Left renal pelvis (tissue), 4 donors: Measurements from ENCODE around the gene RLN2. TPM values are rescaled to one million over a fixed set of nuclear protein-coding genes. Genes with fewer than 3 reads are reported as not detected.
"Not testable (repeated sequence)": the region's sequence is repeated elsewhere in the genome, so short reads cannot be mapped to it uniquely, and the experiment has no call there.

Source experiments
- DNase-seq, 4 donors: peaks; one replicate each; pipeline ENCODE4 v3.0.0-alpha.2; 2013; ENCODE audit warnings: low read depth in 4 of 4, low spot score in 3 of 4
- polyA plus RNA-seq, 4 donors: library from polyadenylated mRNA; unstranded; fragments of 120-200 nt; gene quantifications; one replicate each; pipeline ENCODE4 v1.2.1, GENCODE V29; 2013; ENCODE audit not compliant: insufficient read length in 4 of 4

The RLN2 gene, protein sequence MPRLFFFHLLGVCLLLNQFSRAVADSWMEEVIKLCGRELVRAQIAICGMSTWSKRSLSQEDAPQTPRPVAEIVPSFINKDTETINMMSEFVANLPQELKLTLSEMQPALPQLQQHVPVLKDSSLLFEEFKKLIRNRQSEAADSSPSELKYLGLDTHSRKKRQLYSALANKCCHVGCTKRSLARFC
- 1 to 10 TPM in 3 of 4 donors, not detected in 1; 2.8 to 4.3 (median 3.2) TPM for polyA plus RNA-seq

- DNase-seq: not testable (repeated sequence)
Observed at GRCh38 chr9:5303840-5304795, at the start of gene RLN2. TSS of gene RLN2 (minus strand) at chr9:5304716. CDS start at chr9:5304580, 136 bp downstream.

DNA sequence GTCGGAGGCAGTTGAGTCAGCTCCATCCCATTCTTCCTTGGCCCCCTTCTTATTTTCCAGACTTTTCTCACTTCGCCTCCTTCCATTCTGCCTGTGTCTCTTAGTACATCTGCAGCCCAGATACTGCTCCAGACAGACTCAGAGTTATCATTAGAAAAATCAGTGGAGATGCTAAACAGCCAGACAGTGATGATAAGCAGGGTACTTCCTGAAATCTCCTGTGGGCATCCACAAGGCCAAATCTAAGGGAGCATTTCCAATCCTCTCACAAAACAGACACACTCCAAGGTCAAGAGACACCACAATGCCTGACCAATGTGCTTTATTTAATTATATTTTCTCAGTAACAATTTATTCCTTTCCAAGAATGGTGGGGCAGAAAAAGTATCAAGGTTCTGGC, 49.7 kb upstream of the RLN2 start:
- DNase-seq: no peak

- DNase-seq: no peak
Observed at GRCh38 chr9:5352637-5353248, 48.2 kb upstream of the RLN2 start.

- not testable (repeated sequence) for DNase-seq
Observed at GRCh38 chr9:5338992-5339981, 34.8 kb upstream of the RLN2 start, which contains the start of gene RLN1. TSS of gene RLN1 (minus strand) at chr9:5339876. CDS start at chr9:5339746, 130 bp downstream.

DNA sequence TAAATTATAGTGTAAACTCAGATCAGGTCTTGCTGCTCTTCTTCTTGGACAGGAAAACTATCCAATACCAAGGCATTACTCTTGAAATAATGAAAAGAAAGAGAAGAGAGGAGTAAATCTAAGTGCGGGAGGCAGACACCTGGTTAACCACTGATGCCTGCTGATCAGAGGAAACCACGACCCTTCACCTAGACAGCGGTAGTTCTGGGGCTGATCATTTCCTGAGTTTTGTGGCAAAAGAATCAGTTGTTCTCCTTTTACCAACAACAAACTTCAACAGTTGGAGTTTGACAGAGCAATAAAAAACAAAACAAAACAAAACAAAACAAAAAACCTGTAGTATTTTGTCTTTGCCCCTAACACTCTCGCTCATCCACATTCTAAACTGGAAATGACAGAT, 32.2 kb upstream of the RLN2 start:
- DNase-seq: no peak

GRCh38 chr9:5331276-5331675, 26.8 kb upstream of the RLN2 start:
- DNase-seq: not testable (repeated sequence)

GRCh38 chr9:5326893-5327548, 22.5 kb upstream of the RLN2 start:
- no peak for DNase-seq

GRCh38 chr9:5326187-5326586, 21.7 kb upstream of the RLN2 start:
- no peak for DNase-seq

DNA sequence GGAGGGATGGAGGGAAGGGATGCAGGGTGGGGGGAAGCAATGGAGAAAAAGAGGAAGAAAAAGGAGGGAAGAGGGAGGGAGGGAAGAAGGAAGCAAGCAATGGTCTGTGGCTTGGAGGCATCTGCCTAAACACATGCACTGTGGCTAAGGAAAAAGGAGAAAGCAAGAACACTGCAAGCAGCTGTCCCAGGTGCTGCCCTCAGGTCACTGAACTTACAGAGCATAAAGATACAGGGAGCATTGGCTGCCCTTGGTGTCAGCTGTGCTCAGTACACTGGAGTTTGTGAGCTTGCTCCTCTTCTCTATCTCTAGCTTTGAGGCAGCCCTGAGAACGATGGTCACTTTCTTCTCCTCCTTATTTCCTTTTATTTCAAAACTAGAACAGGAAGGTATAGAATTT, 17.1 kb upstream of the RLN2 start:
- not testable (repeated sequence) for DNase-seq

DNA sequence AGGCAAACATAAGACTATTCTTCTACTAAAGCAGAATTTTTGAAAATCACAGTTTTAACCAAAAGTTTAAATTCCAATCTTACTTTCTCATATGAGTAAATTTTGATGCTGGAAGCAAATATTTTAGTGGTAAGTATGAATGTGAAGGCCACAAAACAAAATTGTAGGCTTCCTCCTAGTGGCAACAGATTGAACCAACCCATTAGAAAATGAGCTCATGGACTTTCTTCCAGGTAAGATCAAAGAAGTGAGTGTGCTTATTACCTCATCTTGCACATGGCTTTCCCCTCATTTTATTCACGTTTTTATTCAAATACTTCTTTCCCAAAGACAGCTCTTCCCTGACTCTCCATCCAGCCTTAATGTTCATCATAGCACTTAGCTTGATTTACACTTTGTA, 16.5 kb upstream of the RLN2 start:
- DNase-seq: no peak

DNA sequence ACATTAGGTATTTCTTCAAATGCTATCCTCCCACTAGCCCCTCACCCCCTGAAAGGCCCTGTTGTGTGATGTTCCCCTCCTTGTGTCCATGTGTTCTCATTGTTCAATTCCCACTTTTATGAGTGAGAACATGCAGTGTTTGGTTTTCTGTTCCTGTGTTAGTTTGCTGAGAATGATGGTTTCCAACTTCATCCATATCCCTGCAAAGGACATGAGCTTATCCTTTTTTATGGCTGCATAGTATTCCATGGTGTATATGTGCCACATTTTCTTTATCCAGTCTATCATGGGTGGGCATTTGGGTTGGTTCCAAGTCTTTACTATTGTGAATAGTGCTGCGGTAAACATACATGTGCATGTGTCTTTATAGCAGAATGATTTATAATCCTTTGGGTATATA, 11.9 kb upstream of the RLN2 start:
- not testable (repeated sequence) for DNase-seq

DNA sequence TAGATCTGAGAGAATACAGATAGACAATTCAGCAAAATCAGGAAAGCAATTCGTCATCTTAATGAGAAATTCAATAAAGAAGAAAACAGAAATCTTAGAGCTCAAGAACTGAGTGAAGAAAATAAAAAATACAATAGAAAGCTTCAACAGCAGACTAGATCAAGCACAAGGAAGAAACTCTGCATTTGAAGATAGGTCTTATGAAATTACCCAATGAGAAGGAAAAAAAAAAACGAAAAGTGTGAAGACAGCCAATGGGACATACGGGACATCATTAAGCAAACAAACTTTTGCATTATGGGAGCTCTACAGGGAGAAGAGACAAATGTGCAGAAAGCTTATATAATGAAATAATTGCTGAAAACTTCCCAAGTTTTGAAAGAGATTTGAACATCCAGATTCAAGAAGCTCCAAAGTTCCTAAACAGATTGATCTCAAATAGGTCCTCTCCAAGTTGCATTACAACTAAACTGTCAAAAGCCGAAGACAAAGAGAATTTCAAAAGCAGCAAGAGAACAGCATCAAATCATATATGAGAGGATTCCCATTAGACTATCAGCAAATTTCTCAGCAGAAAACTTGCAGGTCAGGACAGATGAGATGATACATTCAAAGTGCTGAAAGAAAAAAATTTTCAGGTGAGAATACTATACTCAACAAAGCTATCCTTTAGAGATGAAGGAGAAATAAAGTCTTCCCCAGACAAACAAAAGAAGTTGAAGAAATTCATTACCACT, 10.8 kb upstream of the RLN2 start:
- no peak for DNase-seq

DNA sequence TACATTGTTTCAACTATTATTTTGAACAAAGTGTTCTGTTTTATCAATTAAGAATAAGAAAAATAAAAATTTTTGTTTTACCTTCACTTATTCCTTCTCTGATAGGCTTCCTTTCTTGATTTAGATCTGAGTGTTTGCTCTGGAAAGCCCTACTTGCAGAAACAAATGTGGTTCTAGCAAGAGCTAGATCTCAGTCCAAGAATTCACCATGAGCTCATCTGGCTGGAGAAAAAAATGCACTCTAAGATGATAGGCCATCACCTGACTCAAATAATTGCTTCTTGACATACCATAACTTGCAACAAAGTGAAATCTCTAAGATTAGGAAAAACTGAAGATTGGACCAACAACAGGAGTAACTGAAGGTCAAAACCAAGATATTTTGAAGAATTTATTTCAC, 6.3 kb upstream of the RLN2 start:
- DNase-seq: no peak

DNA sequence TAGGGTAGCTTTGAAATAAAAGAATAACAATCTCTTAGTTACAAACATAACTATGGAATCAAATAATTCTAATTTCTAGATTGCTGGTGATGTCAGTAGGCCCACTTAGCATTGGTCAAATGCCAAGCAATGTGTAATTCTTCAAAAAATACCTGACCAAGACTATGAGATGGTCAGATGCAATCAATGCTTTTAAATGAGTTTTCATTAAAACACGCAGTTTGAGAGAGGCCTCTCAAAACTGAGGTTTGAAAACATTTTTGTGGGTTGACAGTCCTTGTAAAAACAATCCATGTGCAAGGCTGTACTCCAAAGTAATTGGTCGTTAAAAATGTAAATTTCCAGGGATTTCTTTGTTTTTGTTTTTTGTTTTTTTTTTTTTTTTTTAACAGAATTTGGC, 1.2 kb upstream of the RLN2 start:
- no peak for DNase-seq

DNA sequence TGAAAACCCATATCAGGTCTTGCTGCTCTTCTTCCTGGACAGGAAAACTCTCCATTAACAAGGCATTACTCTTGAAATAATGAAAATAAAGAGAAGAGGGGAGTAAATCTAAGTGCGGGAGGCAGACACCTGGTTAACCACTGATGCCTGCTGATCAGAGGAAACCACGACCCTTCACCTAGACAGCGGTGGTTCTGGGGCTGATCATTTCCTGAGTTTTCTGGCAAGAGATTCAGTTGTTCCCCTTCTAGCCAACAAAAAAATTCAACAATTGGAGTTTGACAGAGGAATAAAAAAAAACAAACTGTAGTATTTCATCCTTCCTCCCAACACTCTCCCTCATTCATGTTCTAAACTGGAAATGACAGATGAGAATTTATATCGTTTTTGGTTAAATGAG, 3.0 kb downstream of the RLN2 start:
- no peak for DNase-seq

DNA sequence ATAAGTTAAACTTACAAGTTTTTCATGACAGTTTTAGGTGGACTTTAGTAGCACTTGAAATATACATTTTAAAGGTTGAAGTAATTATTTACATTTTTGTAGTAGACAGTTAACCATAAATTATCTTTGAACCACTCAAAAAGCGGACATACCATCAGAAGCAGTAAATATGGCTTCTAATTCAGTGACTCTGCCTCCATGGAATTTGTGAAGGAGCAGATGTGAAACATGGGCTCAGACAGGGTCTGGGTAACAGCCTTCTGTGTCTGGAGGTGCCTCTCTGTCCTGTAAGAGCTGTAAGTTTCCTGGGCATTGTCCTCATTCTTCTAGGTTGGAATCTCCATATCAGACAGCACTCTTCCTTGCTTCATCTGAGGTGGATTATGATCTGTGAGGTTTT, 12.4 kb downstream of the RLN2 start:
- no peak for DNase-seq

GRCh38 chr9:5288591-5288990, 15.9 kb downstream of the RLN2 start:
- DNase-seq: no peak

DNA sequence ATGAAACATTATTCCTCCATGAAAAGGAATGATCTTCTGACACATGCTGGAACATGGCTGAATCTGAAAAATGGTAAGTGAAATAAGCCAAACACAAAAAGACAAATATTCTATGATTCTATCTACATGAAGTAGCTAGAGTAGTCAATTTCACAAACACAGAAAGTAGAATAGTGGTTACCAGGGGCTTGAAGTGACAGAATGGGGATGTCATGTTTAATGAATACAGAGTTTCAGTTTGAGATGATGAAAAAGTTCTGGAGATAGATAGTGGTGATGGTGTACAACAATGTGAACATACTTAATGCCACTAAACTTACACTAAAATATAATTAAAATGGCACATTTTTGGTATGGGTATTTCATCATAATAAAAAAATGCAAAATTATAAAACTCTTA, 18.3 kb downstream of the RLN2 start:
- no peak for DNase-seq

DNA sequence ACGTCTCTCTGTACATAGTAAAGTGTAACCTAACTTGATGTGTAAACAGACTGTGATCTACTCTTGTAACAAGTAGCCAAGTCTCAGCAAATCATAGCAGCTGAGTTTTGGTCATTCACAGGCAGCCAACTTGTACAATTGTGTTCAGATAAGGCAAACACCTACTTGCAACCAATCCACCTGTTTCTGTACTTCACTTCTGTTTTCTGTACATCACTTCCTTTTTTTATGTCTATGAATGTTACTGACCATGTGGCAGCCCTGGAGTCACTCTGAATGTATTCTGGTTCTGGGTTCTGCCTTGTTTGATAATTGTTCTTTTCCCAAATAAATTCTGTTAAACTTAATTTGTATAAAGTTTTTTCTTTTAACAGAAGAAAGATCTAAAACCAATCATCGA, 26.0 kb downstream of the RLN2 start:
- no peak for DNase-seq
